GM21528 (cell line): ENCODE data around the gene GRIK4.
"Not testable (repeated sequence)": the region's sequence is repeated elsewhere in the genome, so short reads cannot be mapped to it uniquely, and the experiment has no call there.

Experiments
- ATAC-seq: cut with Tn5 transposase; IDR thresholded peaks from one replicate; pipeline ENCODE4 v1.9.1; 2021; ENCODE audit warnings: mild to moderate bottlenecking, moderate library complexity; ENCODE audit not compliant: unreplicated experiment, low FRiP score

The GRIK4 gene

GRCh38 chr11:120998581-120998980 is 487.0 kb downstream of the GRIK4 start:
- ATAC-seq = no peak

DNA sequence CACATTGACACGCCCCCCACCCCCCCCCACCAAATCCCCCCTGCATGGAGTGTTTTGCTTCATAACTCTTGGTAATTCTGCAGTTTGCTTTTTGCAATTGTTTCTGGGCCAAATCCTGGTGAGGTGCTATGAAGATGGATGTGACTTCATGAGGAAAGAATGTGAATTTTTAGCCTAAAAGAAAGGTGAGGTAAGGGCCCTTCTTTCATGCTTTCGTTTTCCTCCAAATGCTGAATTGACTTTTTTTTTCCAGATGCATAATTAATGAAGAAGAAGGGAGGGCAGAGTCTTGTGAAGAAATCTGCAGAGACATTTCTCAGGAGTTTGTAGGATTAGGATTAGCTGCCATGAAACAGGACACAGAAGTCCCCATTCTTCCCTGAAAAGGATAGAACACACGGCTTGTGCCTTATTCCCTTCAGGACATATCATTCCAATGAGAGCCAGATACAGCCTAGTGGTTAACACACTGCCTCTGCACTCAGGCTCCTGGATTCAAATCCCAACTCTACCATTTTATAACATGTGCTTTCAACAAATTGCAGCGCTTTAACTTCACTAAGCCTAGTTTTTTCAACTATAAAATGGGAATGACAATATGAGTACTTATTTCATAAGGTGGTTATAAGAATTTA is 492.8 kb downstream of the GRIK4 start:
- ATAC-seq = no peak

DNA sequence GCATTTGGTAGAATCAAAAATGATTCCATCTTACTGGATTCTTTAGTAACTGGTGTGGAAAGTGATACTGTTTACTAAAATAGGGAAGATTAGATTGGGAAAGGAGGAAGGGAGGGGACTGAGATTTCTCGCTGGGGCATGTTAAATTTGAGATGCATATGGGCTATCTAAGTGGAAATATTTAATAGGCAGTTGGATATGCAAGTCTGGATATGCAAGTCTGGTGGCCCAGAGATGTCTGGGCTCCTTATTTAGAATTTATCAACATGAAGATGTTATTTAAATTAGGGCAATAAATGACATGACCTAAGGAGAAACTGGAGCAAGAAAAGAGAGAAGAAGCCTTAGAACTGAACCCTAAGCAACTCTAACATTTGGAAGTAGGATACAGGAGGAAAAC is 495.4 kb downstream of the GRIK4 start:
- no peak for ATAC-seq

- ATAC-seq = no peak
Measured at GRCh38 chr11:121008551-121008950, 497.0 kb downstream of the GRIK4 start.

- ATAC-seq = no peak
Measured at GRCh38 chr11:121012091-121012490, 500.5 kb downstream of the GRIK4 start.

GRCh38 chr11:121018746-121019145 is 507.2 kb downstream of the GRIK4 start:
- no peak for ATAC-seq

DNA sequence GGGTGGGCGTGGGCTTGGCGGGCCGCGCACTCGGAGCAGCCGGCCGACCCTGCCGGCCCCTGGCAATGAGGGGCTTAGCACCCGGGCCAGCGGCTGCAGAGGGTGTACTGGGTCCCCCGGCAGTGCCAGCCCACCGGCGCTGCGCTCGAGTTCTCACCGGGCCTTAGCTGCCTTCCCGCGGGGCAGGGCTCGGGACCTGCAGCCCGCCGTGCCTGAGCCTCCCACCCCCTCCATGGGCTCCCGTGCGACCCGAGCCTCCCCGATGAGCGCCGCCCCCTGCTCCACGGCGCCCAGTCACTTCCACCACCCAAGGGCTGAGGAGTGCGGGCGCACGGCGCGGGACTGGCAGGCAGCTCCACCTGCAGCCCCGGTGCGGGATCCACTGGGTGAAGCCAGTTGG is 510.2 kb downstream of the GRIK4 start:
- not testable (repeated sequence) for ATAC-seq

GRCh38 chr11:121023848-121024751 is 512.6 kb downstream of the GRIK4 start, which contains the start of gene TBCEL:
Gene TBCEL (plus strand): TSS chr11:121024102. CDS start chr11:121045691, 21,589 bp downstream.
- ATAC-seq = peak; percentile 97

DNA sequence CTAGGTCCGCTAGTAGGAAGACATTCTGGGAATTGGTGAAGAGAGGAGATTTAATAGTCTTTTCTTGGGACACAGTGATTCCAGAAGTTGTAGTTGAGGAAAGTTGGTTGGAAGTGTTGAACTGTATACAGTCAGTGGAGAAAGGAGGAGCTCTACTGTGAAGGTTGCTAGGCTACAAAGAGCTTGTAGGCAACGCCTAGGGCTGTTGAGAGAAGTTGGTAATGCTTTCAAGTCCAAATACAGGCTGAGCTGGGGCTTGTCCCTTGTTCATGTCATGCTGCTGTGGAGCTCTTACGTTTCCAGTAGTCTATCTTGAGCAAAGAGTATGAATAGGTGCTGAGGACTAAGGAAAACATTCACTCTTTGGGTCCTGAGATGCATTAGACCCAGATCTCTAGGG is 513.4 kb downstream of the GRIK4 start:
- no peak for ATAC-seq

GRCh38 chr11:121029153-121029552 is 517.6 kb downstream of the GRIK4 start:
- ATAC-seq = no peak

GRCh38 chr11:121029813-121030445 is 518.4 kb downstream of the GRIK4 start:
- no peak for ATAC-seq

DNA sequence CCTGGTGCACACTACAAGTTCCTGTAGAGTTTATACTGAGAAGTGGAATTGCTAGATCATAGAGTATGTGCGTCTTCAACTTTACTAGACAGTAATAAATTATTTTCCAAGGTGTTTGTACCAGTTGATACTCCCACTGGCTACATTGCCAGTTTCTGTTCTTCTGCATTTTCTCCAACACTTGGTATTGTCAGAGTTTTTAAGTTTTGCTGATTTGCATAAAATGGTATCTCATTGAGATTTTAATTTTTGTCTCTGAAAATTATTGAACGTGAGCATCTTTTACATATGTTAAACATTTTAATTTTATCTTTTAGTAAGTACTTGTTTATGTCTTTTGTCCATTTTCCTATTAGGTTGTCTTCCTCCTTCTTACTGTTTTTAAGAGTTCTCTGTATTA is 519.6 kb downstream of the GRIK4 start:
- no peak for ATAC-seq

DNA sequence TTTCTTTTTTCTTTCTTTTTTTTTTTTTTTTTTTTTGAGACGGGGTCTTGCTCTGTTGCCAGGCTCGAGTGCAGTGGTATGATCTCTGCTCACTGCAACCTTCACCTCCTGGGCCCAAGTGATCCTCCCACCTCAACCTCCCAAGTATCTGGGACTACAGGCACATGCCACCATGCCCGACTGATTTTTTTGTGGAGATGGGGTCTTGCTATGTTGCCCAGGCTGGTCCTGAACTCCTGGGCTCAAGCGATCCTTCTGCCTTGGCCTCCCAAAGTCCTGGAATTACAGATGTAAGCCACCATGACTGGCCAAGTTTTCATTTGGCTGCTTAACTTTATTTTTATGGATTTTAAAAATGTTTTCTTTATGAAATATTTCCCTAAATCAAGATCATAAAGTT is 520.1 kb downstream of the GRIK4 start:
- not testable (repeated sequence) for ATAC-seq

GRCh38 chr11:121032546-121032945 is 521.0 kb downstream of the GRIK4 start:
- ATAC-seq = no peak

- no peak for ATAC-seq
Measured at GRCh38 chr11:121033635-121034034, 522.1 kb downstream of the GRIK4 start.

- ATAC-seq = no peak
Measured at GRCh38 chr11:121035169-121035755, 523.7 kb downstream of the GRIK4 start.

- ATAC-seq = no peak
Measured at GRCh38 chr11:121035780-121036179, 524.2 kb downstream of the GRIK4 start.

GRCh38 chr11:121037016-121037415 is 525.5 kb downstream of the GRIK4 start:
- no peak for ATAC-seq
